Mucosa of descending colon (tissue), 3 donors: ENCODE data around the gene SEMA3E. TPM values are rescaled to one million over a fixed set of nuclear protein-coding genes. Genes with fewer than 3 reads are reported as not detected.

Source experiments
- ATAC-seq: fragments of 200-7000 bp; cut with Tn5 transposase; one replicate; pipeline ENCODE4 v1.9.1; 2020; ENCODE audit warnings: mild to moderate bottlenecking, moderate library complexity
- DNase-seq, 3 donors: peaks; one replicate each; pipeline ENCODE4 v3.0.0-alpha.2; 2020
- H3K36me3 ChIP-seq: fragments of 200-600 bp; one replicate; pipeline ENCODE4 v1.8.0; 2021; ENCODE audit warnings: low read depth, mild to moderate bottlenecking
- H3K4me1 ChIP-seq: fragments of 200-600 bp; one replicate; pipeline ENCODE4 v1.8.0; 2021; ENCODE audit warnings: low read depth, mild to moderate bottlenecking
- H3K4me3 ChIP-seq: fragments of 200-600 bp; one replicate; pipeline ENCODE4 v1.8.0; 2021; ENCODE audit warnings: mild to moderate bottlenecking
- H3K9me3 ChIP-seq: fragments of 200-600 bp; one replicate; pipeline ENCODE4 v1.8.0; 2021; ENCODE audit warnings: mild to moderate bottlenecking
- CTCF ChIP-seq: fragments of 200-600 bp; IDR thresholded peaks from one replicate; pipeline ENCODE4 v1.8.0; 2022; ENCODE audit warnings: antibody characterized with exemption, mild to moderate bottlenecking
- intact Hi-C, 2 donors: fragments of 100-400 bp; cut with DNase I in 1 of 2; cut with micrococcal nuclease in 1 of 2; formaldehyde crosslinking; loops; one replicate each; pipeline versions ENCODE4 v1.11.0 to v1.11.1; 2022; cut with DNase I, micrococcal nuclease
- total RNA-seq, 3 donors: library from RNA; stranded (reverse); fragmentation: NEBNext Ultra II Directional in 2 of 3; extraction: Animal tissue kit (Norgen Biotek cat#: 25700) in 2 of 3; gene quantifications; one replicate each; pipeline versions ENCODE4 v1.2.1 to v1.2.4, GENCODE V29; 2021 to 2023
- donor health status: DM: no; HTN: no; CAD: no; lungs with moderate emphysema.
- donor health status: DM: no; HTN: no; CAD: no.
- donor health status: DM: no; HTN: yes; CAD: no.

SEMA3E gene
- total RNA-seq, 3 donors from 2014 or later: 1.7 to 5.8 (median 2.7) TPM

GRCh38 chr7:83504330-83504729 lies 144.6 kb downstream of the SEMA3E start:
- DNase-seq (no peak), ATAC-seq (no peak)
- Histone ChIP-seq H3K4me1 (no peaks in the 10 kb centered on the region), H3K9me3 (no peaks in the 10 kb centered on the region), H3K36me3 (no peaks in the 10 kb centered on the region), H3K4me3 (no peak overlapping the region)
- intact Hi-C loops: no loop called here
- no peak for TF ChIP-seq CTCF

- H3K9me3 ChIP-seq: no peaks in the 10 kb centered on the region
- TF ChIP-seq CTCF: no peak
- ATAC-seq: no peak
- H3K4me3 ChIP-seq: no peak overlapping the region
- intact Hi-C loops: no loop called here
- H3K4me1 ChIP-seq: no peaks in the 10 kb centered on the region
- no peak for DNase-seq
- no peaks in the 10 kb centered on the region for H3K36me3 ChIP-seq
Observed at GRCh38 chr7:83502636-83503035, 146.3 kb downstream of the SEMA3E start.

- TF ChIP-seq CTCF: no peak
- Histone ChIP-seq H3K36me3 (no peaks in the 10 kb centered on the region), H3K4me1 (no peaks in the 10 kb centered on the region), H3K4me3 (no peak overlapping the region), H3K9me3 (no peaks in the 10 kb centered on the region)
- intact Hi-C loops: no loop called here
- ATAC-seq (no peak), DNase-seq (no peak)
Observed at GRCh38 chr7:83494683-83495082, 154.3 kb downstream of the SEMA3E start.

- DNase-seq (no peak), ATAC-seq (no peak)
- no peak for TF ChIP-seq CTCF
- intact Hi-C loops: no loop called here
- H3K4me3 ChIP-seq: no peak overlapping the region
- H3K4me1 ChIP-seq: no peaks in the 10 kb centered on the region
- no peaks in the 10 kb centered on the region for H3K36me3 ChIP-seq
- no peaks in the 10 kb centered on the region for H3K9me3 ChIP-seq
Observed at GRCh38 chr7:83492802-83493201, 156.1 kb downstream of the SEMA3E start.

GRCh38 chr7:83487801-83488200 lies 161.1 kb downstream of the SEMA3E start:
- no peak for TF ChIP-seq CTCF
- Histone ChIP-seq H3K4me3 (no peak overlapping the region), H3K4me1 (no peaks in the 10 kb centered on the region), H3K36me3 (no peaks in the 10 kb centered on the region), H3K9me3 (no peaks in the 10 kb centered on the region)
- intact Hi-C loops: no loop called here
- ATAC-seq (no peak), DNase-seq (no peak)

- Histone ChIP-seq H3K36me3 (no peaks in the 10 kb centered on the region), H3K4me3 (no peak overlapping the region), H3K9me3 (no peaks in the 10 kb centered on the region), H3K4me1 (no peaks in the 10 kb centered on the region)
- TF ChIP-seq CTCF: no peak
- ATAC-seq (no peak), DNase-seq (no peak)
- intact Hi-C loops: no loop called here
Observed at GRCh38 chr7:83486957-83487356, 162.0 kb downstream of the SEMA3E start.
